Islet precursor cell (in vitro differentiated cells): Measurements from ENCODE around the gene EHMT1.
A peak's percentile ranks its signal among the peaks of the same experiment; 100 is the strongest.

Source experiments
- DNase-seq: peaks from one replicate; pipeline ENCODE4 v3.0.0-alpha.2; 2018

Gene EHMT1

DNA sequence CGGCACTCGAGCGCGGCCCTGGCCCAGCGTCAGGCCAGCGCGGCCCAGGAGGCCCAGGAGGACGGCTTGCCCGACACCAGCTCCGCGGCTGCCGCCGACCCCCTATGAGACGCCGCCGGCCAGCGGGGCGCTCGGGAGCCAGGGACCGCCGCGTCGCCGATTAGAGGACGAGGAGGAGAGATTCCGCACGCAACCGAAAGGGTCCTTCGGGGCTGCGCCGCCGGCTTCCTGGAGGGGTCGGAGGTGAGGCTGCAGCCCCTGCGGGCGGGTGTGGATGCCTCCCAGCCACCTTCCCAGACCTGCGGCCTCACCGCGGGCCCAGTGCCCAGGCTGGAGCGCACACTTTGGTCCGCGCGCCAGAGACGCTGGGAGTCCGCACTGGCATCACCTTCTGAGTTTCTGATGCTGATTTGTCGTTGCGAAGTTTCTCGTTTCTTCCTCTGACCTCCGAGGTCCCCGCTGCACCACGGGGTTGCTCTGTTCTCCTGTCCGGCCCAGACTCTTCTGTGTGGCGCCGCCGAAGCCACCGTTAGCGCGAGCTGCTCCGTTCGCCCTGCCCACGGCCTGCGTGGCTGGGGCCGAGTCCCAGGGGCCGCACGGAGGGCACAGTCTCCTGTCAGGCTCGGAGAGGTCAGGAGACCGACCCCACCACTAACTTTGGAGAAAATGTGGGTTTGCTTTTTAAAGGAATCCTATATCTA, 216.2 kb downstream of the EHMT1 start:
- no peak for DNase-seq

DNA sequence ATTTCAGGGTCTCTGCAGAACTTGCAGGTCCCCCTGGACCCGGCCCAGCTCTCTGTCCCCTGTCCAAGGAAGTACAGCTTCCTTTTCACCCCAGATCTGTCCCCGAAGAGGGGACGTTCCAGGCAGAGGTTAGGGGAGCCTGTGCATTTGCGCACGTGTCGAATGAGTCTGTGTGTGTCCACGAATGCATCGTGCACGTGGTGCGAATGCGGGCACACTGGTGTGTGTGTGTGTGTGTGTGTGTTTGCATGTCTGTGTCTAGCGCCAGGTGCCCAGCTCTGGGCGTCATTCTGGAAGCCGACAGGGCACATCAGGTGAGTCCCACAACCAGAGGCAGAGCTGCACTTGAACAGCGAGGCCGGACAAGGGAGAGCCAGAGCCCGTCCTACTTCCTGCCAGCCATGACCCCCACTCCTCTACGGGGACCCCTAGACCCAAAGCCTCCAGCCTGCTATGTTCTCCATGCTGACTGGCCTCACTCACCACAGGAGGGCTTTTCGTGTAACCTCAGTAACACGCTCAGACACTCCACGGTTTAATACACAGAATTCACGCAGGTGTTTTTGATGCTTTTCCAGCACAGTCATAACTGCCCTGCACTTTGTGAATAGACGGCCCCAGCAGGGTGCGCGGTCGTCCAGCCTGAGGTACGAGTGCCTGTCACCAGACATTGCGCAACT, 217.5 kb downstream of the EHMT1 start:
- DNase-seq = peak; percentile 40

DNA sequence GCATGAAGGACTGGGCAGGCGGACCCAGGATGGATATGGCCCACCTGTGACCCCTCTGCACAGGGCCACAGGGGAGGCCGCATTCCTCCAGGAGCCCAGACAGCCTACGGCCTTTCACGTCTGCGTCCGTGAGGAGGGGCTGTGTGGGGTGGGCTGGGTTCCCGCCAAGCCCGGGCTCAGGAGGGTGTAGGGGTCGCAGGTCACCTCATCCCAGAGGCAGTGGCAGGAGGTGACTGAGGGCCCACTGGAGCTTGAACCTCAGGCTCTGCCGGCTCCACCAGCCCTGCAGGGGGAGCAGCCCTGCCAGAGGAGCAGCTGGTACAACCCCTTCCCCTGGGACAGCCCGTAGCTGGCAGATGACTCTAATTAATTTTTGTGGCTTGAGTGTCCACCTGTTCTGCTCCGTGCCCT, 218.0 kb downstream of the EHMT1 start:
- DNase-seq = peak; percentile 52

DNA sequence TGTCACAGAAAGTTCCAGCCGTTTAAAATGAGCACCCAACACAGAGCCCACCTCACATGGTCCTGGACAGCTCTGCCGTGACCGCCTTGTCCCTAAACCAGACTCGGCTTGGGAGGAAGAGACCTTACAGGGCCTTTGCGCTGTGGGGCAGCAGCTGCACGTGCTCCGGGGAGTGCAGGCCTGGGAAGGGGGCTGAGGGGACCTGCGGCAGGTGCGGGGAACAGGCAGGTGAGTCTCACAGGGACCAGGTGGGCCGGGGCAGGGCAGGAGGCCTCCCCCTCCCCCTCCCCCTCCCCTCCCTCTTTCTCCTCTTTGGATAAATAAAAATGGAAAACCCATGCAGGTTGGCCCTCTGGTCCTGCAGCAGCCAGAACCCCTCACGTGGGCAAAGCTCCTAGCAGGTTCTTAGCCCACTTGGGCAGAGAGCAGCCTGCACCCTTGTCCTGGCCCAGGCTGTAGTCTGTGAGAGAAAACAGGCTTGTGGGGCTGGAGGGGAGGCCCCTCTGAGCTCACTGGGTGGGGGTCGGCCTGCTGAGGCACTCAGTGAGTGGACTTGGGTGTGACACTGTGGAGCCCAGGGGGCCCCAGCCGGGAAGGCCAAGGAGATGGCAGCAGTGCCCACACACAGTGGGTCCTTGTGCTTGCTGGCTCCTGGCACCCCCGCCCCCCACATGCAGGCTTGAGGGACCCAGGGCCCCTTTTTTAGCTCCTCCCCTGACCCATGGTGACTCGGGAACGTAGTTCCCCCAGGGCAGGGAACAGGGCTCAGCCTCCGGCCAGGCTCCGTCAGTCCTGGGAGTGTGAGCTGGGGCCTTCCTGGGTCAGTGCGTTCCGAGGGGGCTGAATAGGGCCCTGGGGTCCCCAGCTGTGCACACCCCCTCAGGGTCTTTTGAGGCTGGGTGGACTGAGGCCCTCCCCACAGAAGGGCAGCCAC, 218.8 kb downstream of the EHMT1 start:
- peak; percentile 45 for DNase-seq

DNA sequence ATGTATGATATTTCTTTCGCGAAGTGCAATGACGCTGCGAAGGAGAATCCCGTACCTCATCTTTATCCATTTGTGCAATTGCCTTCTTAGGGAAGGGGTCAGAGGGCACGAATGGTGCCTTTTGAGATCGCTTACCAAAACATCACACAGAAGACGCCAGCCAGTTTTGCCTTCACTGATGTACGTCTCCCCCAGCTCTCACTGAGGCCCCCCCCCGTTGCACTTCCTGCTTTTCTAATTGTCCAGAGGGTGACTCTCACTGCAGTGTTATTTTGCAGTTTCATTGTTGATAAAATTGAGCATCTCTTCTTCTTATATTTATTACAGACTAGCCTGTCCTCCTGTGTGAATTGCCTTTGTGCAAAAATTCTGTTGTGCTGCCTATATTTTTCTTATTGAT, 219.8 kb downstream of the EHMT1 start:
- DNase-seq = no peak

DNA sequence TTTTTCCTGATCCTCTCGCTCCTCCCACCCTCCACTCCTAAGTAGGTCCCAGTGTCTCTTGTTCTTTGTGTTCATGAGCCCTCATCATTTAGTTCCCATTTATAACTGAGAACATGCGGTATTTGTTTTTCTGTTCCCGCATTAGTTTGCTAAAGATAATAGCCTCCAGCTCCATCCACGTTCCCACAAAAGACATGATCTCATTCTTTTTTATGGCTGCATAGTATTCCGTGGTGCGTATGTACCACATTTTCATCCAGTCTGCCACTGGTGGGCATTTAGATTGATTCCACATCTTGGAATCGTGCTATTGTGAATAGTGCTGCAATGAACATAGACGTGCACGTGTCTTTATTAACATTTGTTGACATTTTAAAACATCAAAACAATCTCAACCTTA, 224.6 kb downstream of the EHMT1 start:
- DNase-seq = peak; percentile 1

DNA sequence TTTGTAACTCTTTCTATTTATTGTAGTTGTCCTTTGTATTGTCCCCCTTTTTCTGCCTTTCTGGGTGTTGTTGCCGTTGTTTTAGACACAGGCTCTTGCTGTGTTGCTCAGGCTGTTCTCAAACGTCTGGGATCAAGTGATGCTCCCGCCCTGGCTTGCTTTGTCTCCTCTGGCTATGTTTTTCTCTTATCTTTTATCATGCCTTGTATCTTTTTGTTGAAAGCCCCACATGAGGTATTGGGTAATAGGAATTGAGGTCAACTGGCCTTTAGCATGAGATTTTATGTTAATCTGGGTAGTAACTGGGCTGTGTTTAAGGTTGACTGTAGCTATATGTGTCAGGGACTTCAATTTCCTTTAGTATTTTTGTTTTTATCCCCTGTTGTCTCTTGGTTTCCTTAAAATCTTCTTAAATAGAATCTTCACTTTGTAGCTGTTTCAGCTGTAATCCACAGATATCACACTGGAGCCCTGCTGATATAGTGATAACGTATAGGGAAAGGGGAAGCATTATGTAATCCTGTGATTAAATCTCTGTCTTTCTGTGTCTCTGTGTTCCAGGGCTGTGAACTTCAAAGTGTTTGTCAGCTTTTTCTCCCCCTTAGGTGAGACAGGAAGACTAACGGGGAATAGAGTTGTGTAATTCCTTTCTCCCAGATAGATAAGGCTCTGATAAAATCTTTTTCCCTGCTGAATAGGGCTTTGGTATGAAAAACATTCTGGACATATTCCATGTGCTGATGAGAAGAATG, 232.9 kb downstream of the EHMT1 start:
- DNase-seq = no peak

DNA sequence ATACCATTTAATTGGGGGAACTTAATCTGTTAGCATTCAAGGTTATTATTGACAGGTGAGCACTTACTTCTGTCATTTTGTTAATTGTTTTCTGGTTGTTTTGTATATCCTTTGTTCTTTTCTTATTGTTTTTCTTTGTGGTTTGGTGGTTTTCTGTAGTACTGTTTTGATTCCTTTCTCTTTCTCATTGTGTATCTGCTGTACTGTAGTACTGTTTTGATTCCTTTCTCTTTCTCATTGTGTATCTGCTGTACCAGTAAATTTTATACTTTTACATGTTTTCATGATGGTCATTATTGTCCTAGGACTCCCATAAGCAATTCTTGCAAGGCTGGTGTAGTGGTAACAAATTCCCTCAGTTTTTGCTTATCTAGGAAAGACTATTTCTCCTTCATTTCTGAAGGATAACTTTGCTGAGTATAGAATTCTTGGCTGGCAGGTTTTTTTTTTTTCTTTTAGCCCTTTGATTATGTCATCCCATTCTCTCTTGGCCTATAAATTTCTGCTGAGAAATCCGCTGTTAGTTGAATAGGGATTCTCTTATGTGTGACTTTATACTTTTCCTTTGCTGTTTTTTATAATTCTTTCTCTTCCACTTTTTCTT, 234.7 kb downstream of the EHMT1 start:
- no peak for DNase-seq

DNA sequence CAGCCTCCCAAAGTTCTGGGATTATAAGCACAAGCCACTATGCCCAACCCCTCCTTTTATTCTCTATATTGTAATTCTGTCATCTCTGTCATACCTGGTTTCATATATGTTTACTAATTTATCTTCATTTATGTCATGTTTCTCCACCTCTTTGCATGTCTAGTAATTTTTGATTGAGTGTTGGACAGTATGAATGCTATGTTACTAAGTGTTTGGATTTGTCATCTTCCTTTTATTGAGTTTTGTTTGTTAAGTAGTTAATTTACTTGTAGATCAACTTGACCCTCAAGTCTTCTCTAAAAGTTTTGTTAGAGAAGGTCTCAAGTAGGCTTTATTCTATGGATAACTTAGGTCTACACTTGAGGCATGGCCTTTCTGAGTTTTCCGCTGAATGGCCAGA, 241.6 kb downstream of the EHMT1 start:
- DNase-seq = no peak

DNA sequence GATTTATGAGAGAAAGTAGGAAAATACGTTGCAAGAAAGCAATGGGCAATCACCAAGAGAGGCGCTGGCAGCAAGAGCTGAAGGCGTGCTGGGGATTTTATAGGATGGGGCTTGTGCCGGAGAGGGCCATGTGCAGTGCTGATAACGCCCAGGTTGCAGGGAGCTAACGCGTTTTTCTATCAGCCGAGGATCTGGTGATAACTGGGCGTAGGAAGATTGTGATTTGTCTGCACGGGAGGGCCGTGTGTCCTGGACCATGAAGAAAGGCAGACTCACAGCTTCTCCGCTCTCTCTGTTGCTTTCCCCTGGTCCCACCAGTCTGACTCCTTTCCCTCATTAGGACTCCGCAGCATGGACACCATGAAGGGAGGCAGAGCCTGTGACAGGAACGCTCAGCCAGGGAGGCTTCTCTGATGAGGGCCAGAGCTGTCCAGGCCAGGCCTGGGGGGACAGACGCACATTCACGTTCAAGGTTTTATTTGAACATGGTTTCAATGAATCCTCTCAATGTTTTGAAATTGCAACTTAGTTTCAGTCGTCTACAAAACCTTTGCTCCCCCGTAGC, 246.9 kb downstream of the EHMT1 start:
- peak; percentile 51 for DNase-seq

DNA sequence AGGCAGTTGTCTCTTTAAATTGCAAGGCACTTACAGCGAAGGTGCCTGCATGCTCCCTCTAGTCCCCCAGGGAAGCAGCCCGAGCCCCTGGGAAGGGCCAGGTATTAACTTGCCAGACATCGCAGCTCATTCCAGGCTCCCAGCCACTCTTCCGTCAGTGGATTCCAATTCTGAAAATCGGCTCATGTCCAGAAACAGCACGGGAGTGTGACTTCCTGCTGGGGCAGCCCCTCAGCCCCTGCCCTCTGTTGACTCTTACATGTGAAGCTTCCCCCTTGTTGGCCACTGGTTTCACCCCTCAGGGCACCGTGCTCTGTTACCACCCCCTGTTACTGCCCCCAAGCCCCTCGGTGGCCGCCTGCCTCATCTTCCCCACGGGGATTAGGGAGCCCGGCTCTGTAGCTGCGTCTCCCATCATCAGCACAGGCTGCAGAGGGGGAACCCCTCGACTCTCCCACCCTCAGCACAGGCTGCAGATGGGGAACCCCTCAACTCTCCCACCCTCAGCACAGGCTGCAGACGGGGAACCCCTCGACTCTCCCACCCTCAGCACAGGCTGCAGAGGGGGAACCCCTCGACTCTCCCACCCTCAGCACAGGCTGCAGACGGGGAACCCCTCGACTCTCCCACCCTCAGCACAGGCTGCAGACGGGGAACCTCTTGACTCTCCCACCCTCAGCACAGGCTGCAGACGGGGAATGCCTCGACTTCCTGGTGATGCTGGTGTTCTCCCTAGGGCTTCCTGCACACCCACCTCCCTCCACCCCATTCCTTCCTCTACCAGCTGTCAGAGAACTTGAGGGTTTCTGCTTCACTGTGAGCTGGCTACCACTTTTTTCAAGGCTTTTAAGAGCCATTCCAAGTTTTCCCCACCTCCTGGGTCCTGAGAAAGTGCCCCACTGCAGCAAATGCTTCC, 247.7 kb downstream of the EHMT1 start:
- peak; percentile 30 for DNase-seq

DNA sequence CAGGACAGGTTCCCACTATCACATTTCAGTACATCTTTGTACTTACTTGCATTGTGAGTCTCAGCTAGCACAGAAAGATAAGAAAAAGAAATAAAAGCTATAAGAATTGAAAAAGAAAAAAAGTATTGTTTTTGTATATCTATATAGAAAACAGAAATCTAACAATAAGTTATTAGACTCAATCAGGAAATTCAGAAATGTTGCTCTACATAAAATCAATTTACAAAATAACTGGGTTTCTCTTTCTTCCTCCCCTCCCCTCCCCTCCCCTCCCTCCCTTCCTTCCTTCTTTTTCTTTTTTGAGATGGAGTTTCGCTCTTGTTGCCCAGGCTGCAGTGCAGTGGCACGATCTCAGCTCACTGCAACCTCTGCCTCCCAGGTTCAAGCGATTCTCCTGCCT, 251.6 kb downstream of the EHMT1 start:
- DNase-seq = no peak

DNA sequence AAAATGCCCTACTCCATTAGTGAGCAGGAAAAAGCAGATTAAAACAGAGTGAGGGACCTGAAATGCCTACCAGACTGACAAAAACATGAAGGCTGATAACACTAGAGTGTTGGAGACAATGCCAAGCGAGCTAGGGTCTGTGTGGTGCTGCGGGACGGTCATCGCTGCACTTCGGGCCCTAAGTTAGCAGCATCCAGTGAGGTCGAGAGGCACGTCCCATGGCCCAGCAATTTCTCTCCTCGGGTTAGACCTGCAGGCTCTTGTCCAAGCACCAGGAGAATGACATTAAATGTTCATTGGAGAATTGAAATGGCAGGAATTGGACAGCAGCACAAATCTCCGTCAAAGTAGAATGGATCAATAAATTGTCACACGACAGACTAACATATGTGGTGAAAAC, 253.5 kb downstream of the EHMT1 start:
- DNase-seq = no peak

DNA sequence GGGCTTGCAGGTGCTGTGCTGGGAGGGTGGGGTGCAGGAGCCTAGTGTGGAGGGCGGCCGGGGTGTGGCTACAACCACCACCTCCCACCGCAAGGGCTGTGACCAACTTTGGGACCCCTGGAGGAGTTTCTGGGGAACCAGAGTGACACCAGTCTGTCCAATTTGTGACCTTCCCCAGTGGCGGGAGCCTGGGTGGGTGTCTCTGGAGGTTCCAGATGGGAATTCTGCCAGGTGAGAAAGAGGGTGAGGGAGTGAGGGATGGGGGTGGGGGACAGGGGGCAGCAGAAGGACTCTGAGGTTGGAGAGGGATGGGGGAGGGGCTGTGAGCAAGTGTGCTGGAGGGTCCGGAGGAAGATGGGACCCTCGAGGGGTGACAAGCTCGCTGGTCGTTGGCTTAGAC, 254.6 kb downstream of the EHMT1 start:
- no peak for DNase-seq

DNA sequence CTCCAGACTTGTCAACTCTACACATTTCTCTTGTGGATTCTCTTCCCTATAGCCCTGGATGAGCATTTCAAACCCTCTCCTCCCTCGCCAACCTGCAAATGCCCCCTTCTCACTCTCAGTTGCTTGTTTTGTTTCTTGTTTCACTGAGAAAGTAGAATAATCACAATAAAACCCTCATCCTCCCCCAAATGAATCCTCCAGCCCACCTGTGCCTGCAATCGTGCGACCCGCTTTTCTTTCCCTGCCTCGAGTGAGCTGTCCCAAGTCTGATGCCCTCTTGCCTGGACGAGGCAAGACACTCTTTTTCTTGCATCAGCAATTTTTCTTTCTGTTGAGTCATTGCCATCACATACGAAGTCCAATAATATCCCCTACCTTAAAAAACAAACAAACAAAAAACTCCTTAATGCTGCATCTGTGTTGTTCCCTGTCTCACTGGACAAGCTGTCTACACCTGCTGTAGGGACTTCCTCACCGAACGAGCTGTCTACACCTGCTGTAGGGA, 255.1 kb downstream of the EHMT1 start:
- DNase-seq = no peak

DNA sequence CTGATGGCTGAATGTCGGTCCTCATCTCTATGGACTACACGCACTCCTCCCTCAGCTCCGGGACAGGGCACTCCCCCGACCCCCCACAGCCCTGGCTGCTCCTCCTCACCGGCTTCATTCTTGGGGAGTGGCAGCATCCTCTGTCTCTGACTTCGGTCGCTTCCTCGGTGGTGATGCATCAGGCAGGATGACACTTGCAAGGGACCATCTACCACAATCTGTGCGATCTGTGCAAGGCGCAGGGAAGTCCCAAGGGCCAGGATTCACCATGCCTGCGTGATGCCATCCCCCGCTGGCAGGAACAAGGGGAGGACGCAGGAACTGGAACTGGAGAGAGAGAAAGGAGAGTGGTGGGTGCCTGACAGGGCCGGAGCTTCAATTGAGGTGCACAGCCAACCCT, 256.5 kb downstream of the EHMT1 start:
- no peak for DNase-seq

DNA sequence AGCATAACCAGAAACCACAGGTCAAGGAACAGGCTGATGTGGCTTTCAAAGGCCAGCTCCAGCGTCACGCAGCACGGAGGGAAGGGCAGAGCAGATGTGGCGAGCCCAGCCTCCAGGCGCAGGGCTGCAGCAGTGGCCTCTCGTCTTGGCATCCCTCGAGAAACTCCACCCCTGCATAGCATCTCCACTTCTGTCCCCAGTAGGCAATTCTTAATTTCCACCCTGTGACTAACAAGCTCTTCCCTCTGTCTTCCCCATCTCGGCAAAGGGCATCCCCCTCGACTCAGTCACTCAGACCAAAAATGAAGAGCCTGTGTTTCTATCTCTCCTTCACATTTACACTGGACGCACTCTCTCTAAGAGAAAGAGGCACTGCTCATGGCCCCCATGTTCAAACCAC, 257.0 kb downstream of the EHMT1 start:
- no peak for DNase-seq

DNA sequence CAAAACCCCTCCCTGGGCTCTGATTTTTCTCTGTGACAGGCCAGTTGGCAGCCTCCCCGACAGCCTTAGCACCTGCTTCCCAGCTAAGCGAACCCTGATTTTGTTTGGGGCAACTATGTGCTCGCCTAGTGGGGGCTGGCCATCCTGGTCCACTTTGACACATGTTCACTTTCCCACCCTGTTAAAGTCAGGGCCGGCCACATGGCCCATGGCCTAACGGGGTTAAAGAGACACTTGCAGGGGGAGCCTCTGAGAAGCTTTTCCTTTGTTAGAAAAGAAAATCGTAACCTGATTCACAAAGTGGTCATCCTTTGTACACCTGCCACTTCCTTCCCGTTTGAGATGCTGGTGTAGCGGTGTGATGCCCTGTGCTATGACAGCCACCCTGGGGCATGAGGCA, 257.5 kb downstream of the EHMT1 start:
- no peak for DNase-seq

DNA sequence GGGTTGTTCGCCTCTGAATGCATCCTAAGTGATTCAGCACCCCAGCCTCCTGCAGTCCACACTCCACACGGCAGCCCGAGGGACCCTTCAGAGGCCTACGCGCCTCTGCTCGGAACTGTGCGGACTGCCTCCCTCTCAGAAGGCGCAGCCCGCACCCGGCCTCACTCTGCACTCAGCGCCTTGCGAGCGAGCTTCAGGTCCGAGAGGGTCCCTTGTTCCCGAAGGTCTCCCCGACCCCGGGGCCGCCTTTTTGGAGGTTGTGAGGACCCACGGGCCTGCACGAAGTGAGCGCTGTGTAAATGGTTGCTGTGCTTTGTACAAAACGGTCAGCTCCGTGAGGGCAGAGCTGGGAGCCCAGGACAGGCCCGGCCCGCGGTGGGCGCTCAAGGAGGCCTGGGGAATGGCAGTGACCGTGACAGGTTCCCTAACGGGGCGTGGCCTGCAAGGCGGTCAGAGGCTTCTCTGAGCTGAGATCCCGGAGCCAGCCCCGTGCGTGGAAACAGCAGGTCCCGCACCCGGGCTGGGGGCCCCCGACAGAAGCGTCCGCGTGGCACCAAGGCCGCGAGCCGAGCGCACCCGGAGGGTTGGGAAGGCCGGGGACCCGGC, 258.1 kb downstream of the EHMT1 start:
- no peak for DNase-seq

DNA sequence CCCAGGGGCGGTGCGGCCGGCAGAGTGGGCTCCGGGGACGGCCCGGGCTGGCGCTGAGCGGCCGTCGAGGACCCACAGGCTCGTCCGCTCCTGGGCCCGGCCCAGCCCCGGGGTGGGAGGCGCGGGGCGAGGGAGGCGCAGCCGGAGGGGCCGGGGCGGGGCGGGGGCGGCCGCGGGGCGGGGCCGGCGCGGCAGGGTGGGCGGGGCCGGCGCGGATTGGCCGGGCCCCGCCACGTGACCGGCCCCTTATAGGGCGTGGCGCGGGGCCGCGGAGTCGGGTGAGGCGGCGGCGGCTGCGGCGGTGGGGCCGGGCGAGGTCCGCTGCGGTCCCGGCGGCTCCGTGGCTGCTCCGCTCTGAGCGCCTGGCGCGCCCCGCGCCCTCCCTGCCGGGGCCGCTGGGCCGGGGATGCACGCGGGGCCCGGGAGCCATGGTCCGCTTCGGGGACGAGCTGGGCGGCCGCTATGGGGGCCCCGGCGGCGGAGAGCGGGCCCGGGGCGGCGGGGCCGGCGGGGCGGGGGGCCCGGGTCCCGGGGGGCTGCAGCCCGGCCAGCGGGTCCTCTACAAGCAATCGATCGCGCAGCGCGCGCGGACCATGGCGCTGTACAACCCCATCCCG, 258.8 kb downstream of the EHMT1 start, which contains the start of gene CACNA1B:
Gene CACNA1B, plus strand, starts transcription at position 277 of the 617 bp plus-strand sequence. Its CDS starts 152 bp downstream, at position 429.
- peak; percentile 54 for DNase-seq
